Large intestine (tissue), 3 donors: ENCODE measurements around the gene TCF15. TPM values are rescaled to one million over a fixed set of nuclear protein-coding genes. Genes with fewer than 3 reads are reported as not detected.

Experiments used
- DNase-seq, 2 donors: peaks; one replicate each; pipeline versions ENCODE4 v3.0.0 to v3.0.0-alpha.2; 2013
- H3K27ac ChIP-seq: one replicate; pipeline ENCODE4 v1.5.1; 2013; ENCODE audit warnings: low read length
- H3K27me3 ChIP-seq: 2 replicates; pipeline ENCODE4 v1.6.1; 2013; ENCODE audit warnings: low read length; ENCODE audit not compliant: control insufficient read depth, insufficient read depth
- H3K36me3 ChIP-seq: 2 replicates; pipeline ENCODE4 v1.6.1; 2013; ENCODE audit warnings: low read length; ENCODE audit not compliant: control insufficient read depth, insufficient read depth
- H3K4me1 ChIP-seq: one replicate; pipeline ENCODE4 v1.6.1; 2013; ENCODE audit warnings: low read length; ENCODE audit not compliant: control insufficient read depth, insufficient read depth
- H3K4me3 ChIP-seq: one replicate; pipeline ENCODE4 v1.5.1; 2013; ENCODE audit warnings: low read length
- H3K9me3 ChIP-seq: one replicate; pipeline ENCODE4 v1.6.1; 2013; ENCODE audit warnings: mild to moderate bottlenecking, low read depth, low read length, moderate library complexity; ENCODE audit not compliant: control insufficient read depth
- WGBS: methylation state at CpG from one replicate; pipeline ENCODE4 v1.1.5; 2013; ENCODE audit warnings: low lambda C conversion rate; ENCODE audit not compliant: insufficient coverage; 5-methylcytosine and 5-hydroxymethylcytosine counted together
- polyA plus RNA-seq: library from polyadenylated mRNA; unstranded; fragments of 120-200 nt; gene quantifications from one replicate; pipeline ENCODE4 v1.2.1, GENCODE V29; 2013

The TCF15 gene
- polyA plus RNA-seq, 1 donor = 0.64 TPM

GRCh38 chr20:611047-611842 lies 1.1 kb upstream of the TCF15 start:
- 70% methylated on average over 2 of the region's 24 CpGs for WGBS
- H3K4me1 ChIP-seq = no peaks in the 10 kb centered on the region
- no peak overlapping the region for H3K27ac ChIP-seq
- DNase-seq = no peak
- H3K36me3 ChIP-seq = no peaks in the 10 kb centered on the region
- H3K9me3 ChIP-seq = no peaks in the 10 kb centered on the region
- peaks cover 71% of the 10 kb centered on the region for H3K27me3 ChIP-seq
- H3K4me3 ChIP-seq = no peak overlapping the region

GRCh38 chr20:609371-609964 lies 641 bp downstream of the TCF15 start:
- DNase-seq = no peak
- Histone ChIP-seq H3K4me1 (no peaks in the 10 kb centered on the region), H3K27ac (no peak overlapping the region), H3K36me3 (no peaks in the 10 kb centered on the region), H3K4me3 (no peak overlapping the region), H3K9me3 (no peaks in the 10 kb centered on the region), H3K27me3 (peaks cover 72% of the 10 kb centered on the region)
- WGBS = no CpG with 5 or more reads among the region's 54 CpGs

- Histone ChIP-seq H3K27me3 (peaks cover 71% of the 10 kb centered on the region), H3K36me3 (no peaks in the 10 kb centered on the region), H3K4me1 (no peaks in the 10 kb centered on the region), H3K27ac (no peak overlapping the region), H3K9me3 (no peaks in the 10 kb centered on the region), H3K4me3 (no peak overlapping the region)
- no peak for DNase-seq
- no CpG with 5 or more reads among the region's 8 CpGs for WGBS
Measured at GRCh38 chr20:608970-609369, 1.1 kb downstream of the TCF15 start.

GRCh38 chr20:607476-607875 lies 2.6 kb downstream of the TCF15 start:
- DNase-seq = no peak
- H3K27me3 ChIP-seq = peaks cover 57% of the 10 kb centered on the region
- no peaks in the 10 kb centered on the region for H3K4me1 ChIP-seq
- no peak overlapping the region for H3K27ac ChIP-seq
- WGBS = no CpG with 5 or more reads among the region's 6 CpGs
- H3K4me3 ChIP-seq = no peak overlapping the region
- H3K36me3 ChIP-seq = no peaks in the 10 kb centered on the region
- H3K9me3 ChIP-seq = no peaks in the 10 kb centered on the region

GRCh38 chr20:605237-605636 lies 4.9 kb downstream of the TCF15 start:
- Histone ChIP-seq H3K36me3 (no peaks in the 10 kb centered on the region), H3K27me3 (peaks cover 35% of the 10 kb centered on the region), H3K27ac (no peak overlapping the region), H3K4me1 (no peaks in the 10 kb centered on the region), H3K4me3 (no peak overlapping the region), H3K9me3 (no peaks in the 10 kb centered on the region)
- no CpG with 5 or more reads among the region's 5 CpGs for WGBS
- DNase-seq = no peak

- H3K27me3 ChIP-seq = peaks cover 21% of the 10 kb centered on the region
- no peaks in the 10 kb centered on the region for H3K36me3 ChIP-seq
- no peak overlapping the region for H3K4me3 ChIP-seq
- no peak overlapping the region for H3K27ac ChIP-seq
- DNase-seq = no peak
- H3K9me3 ChIP-seq = no peaks in the 10 kb centered on the region
- WGBS = no CpG with 5 or more reads among the region's 8 CpGs
- H3K4me1 ChIP-seq = no peaks in the 10 kb centered on the region
Measured at GRCh38 chr20:603116-603640, 6.9 kb downstream of the TCF15 start.

- no peak for DNase-seq
- Histone ChIP-seq H3K27me3 (peaks cover 12% of the 10 kb centered on the region), H3K4me3 (no peak overlapping the region), H3K4me1 (no peaks in the 10 kb centered on the region), H3K36me3 (no peaks in the 10 kb centered on the region), H3K27ac (no peak overlapping the region), H3K9me3 (no peaks in the 10 kb centered on the region)
- no CpG with 5 or more reads among the region's 8 CpGs for WGBS
Measured at GRCh38 chr20:602111-602970, 7.8 kb downstream of the TCF15 start.

- Histone ChIP-seq H3K4me3 (no peak overlapping the region), H3K9me3 (no peaks in the 10 kb centered on the region), H3K27ac (no peak overlapping the region), H3K36me3 (no peaks in the 10 kb centered on the region), H3K4me1 (no peaks in the 10 kb centered on the region), H3K27me3 (peaks cover 7% of the 10 kb centered on the region)
- WGBS = no CpG with 5 or more reads among the region's 6 CpGs
- DNase-seq = no peak
Measured at GRCh38 chr20:600736-601135, 9.4 kb downstream of the TCF15 start.

- Histone ChIP-seq H3K27me3 (peaks cover 2% of the 10 kb centered on the region), H3K9me3 (no peaks in the 10 kb centered on the region), H3K36me3 (no peaks in the 10 kb centered on the region), H3K27ac (no peak overlapping the region), H3K4me3 (no peak overlapping the region), H3K4me1 (no peaks in the 10 kb centered on the region)
- no CpG with 5 or more reads among the region's 2 CpGs for WGBS
- DNase-seq = no peak
Measured at GRCh38 chr20:600141-600540, 10.0 kb downstream of the TCF15 start.

- Histone ChIP-seq H3K27me3 (peaks cover 2% of the 10 kb centered on the region), H3K9me3 (no peaks in the 10 kb centered on the region), H3K27ac (no peak overlapping the region), H3K4me3 (no peak overlapping the region), H3K4me1 (no peaks in the 10 kb centered on the region), H3K36me3 (no peaks in the 10 kb centered on the region)
- no peak for DNase-seq
- no CpG with 5 or more reads among the region's 13 CpGs for WGBS
Measured at GRCh38 chr20:598133-598850, 11.8 kb downstream of the TCF15 start.
